Spleen (tissue), 7 donors: ENCODE results near the gene CASS4.

Experiments used
- CTCF ChIP-seq, 11 experiments: fragments of 200-600 bp in 7 of 11; fragments of 450-650 bp in 4 of 11; sonication (generic) in 4 of 11; IDR thresholded peaks in 8 of 11; conservative IDR thresholded peaks in 3 of 11; 1 replicate in 7 of 11; 2 replicates in 4 of 11; pipeline versions ENCODE4 v1.4.0 to v1.8.0; 2016 to 2021; ENCODE audit warnings: antibody characterized with exemption in 11 of 11, inconsistent platforms in 4 of 11, mild to moderate bottlenecking in 1 of 11
- POLR2A ChIP-seq, 3 donors: fragments of 450-650 bp; IDR thresholded peaks; one replicate each; pipeline ENCODE4 v1.5.1; 2017; ENCODE audit warnings: antibody characterized with exemption in 3 of 3, mild to moderate bottlenecking in 1 of 3
- POLR2AphosphoS5 ChIP-seq, 3 donors: sonication (generic); formaldehyde crosslinking; IDR thresholded peaks; one replicate each; pipeline ENCODE4 v1.5.1; 2017; ENCODE audit warnings: antibody characterized with exemption in 3 of 3
- donor health status: DM: no; HTN: no; CAD: no; lungs with moderate emphysema.
- donor health status: DM: no; HTN: no; CAD: no.
- donor health status: DM: no; HTN: no; CAD: no.

GRCh38 chr20:56412949-56413348 is 889 bp downstream of the CASS4 start:
- no peak for TF ChIP-seq CTCF (IDR thresholded peaks at IDR 0.05 in 8 of 11, conservative IDR thresholded peaks at IDR 0.05 in 3 of 11)
- TF ChIP-seq POLR2AphosphoS5 (IDR thresholded peaks at IDR 0.05): no peak
- no peak for TF ChIP-seq POLR2A (IDR thresholded peaks at IDR 0.05)
